KMS-11 (cell line): ENCODE results near the gene SLC22A23.

Experiments used
- H2AFZ ChIP-seq: fragments of 200-600 bp; sonication (generic); 2 replicates; pipeline ENCODE4 v1.6.1; 2016; ENCODE audit warnings: antibody characterized with exemption, mixed run types, low read depth
- H3K27ac ChIP-seq: fragments of 200-600 bp; sonication (generic); 2 replicates; pipeline ENCODE4 v1.6.1; 2016; ENCODE audit warnings: mild to moderate bottlenecking, mixed run types
- H3K27me3 ChIP-seq: fragments of 200-600 bp; sonication (generic); 2 replicates; pipeline ENCODE4 v1.6.1; 2017; ENCODE audit warnings: mild to moderate bottlenecking, low read depth, mixed run types, moderate library complexity; ENCODE audit not compliant: insufficient read depth
- H3K36me3 ChIP-seq: fragments of 200-600 bp; sonication (generic); 2 replicates; pipeline ENCODE4 v1.6.1; 2017; ENCODE audit warnings: mild to moderate bottlenecking, mixed run types; ENCODE audit not compliant: insufficient read depth
- H3K4me1 ChIP-seq: fragments of 200-600 bp; sonication (generic); 2 replicates; pipeline ENCODE4 v1.6.1; 2016; ENCODE audit warnings: mild to moderate bottlenecking, low read depth, mixed run types; ENCODE audit not compliant: poor library complexity, severe bottlenecking
- H3K4me2 ChIP-seq: fragments of 200-600 bp; sonication (generic); 2 replicates; pipeline ENCODE4 v1.7.0; 2016; ENCODE audit warnings: mild to moderate bottlenecking, mixed run types
- H3K4me3 ChIP-seq: fragments of 200-600 bp; sonication (generic); IDR thresholded peaks from 2 replicates; pipeline ENCODE4 v1.6.1; 2017; ENCODE audit warnings: low read depth, low read length, mixed read lengths; ENCODE audit not compliant: insufficient read depth
- H3K79me2 ChIP-seq: fragments of 200-600 bp; sonication (generic); 2 replicates; pipeline ENCODE4 v1.6.1; 2016; ENCODE audit warnings: low read depth, mixed run types; ENCODE audit not compliant: insufficient read depth
- H3K9ac ChIP-seq: fragments of 200-600 bp; sonication (generic); 2 replicates; pipeline ENCODE4 v1.6.1; 2016; ENCODE audit warnings: mild to moderate bottlenecking, mixed run types
- H4K20me1 ChIP-seq: fragments of 200-600 bp; sonication (generic); 2 replicates; pipeline ENCODE4 v1.6.1; 2016; ENCODE audit warnings: mild to moderate bottlenecking, mixed run types; ENCODE audit not compliant: insufficient read depth
- CTCF ChIP-seq: fragments of 200-600 bp; sonication (generic); conservative IDR thresholded peaks from 2 replicates; pipeline ENCODE4 v1.6.1; 2017; ENCODE audit warnings: low read depth, mild to moderate bottlenecking, antibody characterized with exemption, low read length, moderate library complexity, mixed read lengths

Gene SLC22A23

DNA sequence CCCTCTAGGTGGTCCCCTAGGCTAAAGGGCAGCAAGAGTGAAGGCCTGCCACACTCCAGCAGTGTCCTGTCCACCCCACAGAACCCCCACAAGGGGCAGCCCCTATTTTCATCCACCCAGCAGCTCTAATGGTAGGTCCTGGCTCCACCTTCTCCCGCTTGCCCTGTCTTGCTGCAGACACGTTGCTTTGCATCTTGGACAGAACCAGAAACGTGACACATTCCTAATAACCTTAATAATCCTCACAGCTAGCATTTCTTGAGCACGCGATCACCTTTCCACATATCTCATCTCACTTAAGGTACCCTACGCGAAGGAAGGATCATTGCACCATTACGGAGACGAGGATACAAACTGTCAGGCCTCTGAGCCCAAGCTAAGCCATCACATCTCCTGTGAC, 11.7 kb upstream of the SLC22A23 start:
- no peaks in the 10 kb centered on the region for H3K36me3 ChIP-seq
- H3K4me2 ChIP-seq = no peak overlapping the region
- H3K9ac ChIP-seq = no peak overlapping the region
- no peaks in the 10 kb centered on the region for H3K27me3 ChIP-seq
- no peak overlapping the region for H2AFZ ChIP-seq
- H3K79me2 ChIP-seq = no peaks in the 10 kb centered on the region
- no peak overlapping the region for H3K27ac ChIP-seq
- H3K4me1 ChIP-seq = no peaks in the 10 kb centered on the region
- H3K4me3 ChIP-seq = no peak overlapping the region
- H4K20me1 ChIP-seq = no peaks in the 10 kb centered on the region
- no peak for TF ChIP-seq CTCF

- no peak overlapping the region for H3K27ac ChIP-seq
- H3K4me2 ChIP-seq = no peak overlapping the region
- H3K27me3 ChIP-seq = no peaks in the 10 kb centered on the region
- no peak overlapping the region for H3K4me3 ChIP-seq
- no peak overlapping the region for H2AFZ ChIP-seq
- no peaks in the 10 kb centered on the region for H3K79me2 ChIP-seq
- H3K36me3 ChIP-seq = no peaks in the 10 kb centered on the region
- H3K9ac ChIP-seq = no peak overlapping the region
- H4K20me1 ChIP-seq = no peaks in the 10 kb centered on the region
- H3K4me1 ChIP-seq = no peaks in the 10 kb centered on the region
- TF ChIP-seq CTCF = no peak
These were observed 11.1 kb upstream of the SLC22A23 start for GRCh38 chr6:3467996-3468395.

DNA sequence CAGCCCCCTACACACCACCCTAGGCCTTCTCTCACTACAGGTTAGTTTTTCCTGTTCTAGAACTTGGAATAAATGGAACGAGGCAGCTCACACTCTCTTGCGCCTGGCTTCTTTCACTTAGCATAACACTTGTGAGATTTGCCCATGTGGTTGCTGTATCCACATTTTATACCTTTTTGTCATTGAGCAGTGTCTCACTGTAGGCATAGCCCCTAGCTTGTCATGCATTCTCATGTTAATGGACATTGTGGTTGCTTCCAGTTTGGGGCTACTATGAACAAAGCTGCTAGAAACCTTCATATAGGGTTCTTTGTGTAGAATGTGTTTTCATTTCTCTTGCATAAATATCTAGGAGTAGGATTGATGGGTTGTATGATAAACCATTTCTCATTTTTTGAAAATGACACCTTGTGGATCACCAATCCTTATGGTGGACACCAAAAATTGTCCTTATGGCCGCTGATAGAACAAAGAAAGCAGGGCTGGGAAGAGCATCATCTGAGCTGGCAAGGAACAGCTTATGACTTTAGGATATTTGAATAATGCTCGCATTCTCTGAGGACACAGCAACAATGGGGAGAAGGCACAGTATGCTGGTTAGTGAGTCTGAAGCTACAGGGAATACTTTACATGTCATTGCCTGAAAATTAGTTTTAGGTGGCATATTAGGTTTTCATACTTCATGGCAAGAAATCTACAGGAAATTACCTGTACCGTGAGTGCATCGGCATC, 9.8 kb upstream of the SLC22A23 start:
- Histone ChIP-seq H4K20me1 (no peaks in the 10 kb centered on the region), H3K9ac (no peak overlapping the region), H2AFZ (no peak overlapping the region), H3K4me1 (no peaks in the 10 kb centered on the region), H3K27ac (no peak overlapping the region), H3K4me2 (no peak overlapping the region), H3K27me3 (no peaks in the 10 kb centered on the region), H3K79me2 (no peaks in the 10 kb centered on the region), H3K4me3 (no peak overlapping the region), H3K36me3 (no peaks in the 10 kb centered on the region)
- no peak for TF ChIP-seq CTCF

DNA sequence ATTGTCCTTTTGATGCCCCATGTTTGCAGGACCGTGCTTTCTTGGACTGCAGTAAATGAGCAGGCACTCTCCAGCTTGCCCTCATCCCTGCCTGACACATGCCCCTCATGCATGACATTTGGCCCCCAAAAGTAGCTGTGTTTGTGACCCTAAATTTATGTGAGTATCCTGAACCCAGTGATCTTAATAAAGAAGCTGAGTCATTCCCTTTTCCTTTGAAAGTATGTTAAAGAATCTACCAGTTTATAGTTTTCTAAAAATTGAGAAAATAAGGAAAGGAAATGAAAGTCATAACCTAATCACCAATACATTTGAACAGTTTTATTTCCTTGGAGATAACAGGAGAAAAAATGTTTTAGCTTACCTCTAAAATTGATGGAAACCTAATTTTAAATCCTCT, 3.4 kb upstream of the SLC22A23 start:
- Histone ChIP-seq H3K4me2 (no peak overlapping the region), H3K79me2 (no peaks in the 10 kb centered on the region), H3K4me1 (no peaks in the 10 kb centered on the region), H3K27ac (no peak overlapping the region), H2AFZ (no peak overlapping the region), H3K9ac (no peak overlapping the region), H3K27me3 (no peaks in the 10 kb centered on the region), H3K4me3 (no peak overlapping the region), H3K36me3 (no peaks in the 10 kb centered on the region), H4K20me1 (no peaks in the 10 kb centered on the region)
- no peak for TF ChIP-seq CTCF
